Activated CD4-positive, alpha-beta T cell treated with anti-CD3 and anti-CD28 coated beads, Interleukin-2, Interleukin-6, amounts not matched to agents 100 ng/mL and 50 ng/mL, durations not matched to agents 16 hours and 8 hours (primary cell): ENCODE results near the gene ITGB2.

Experiments
- DNase-seq: peaks from one replicate; pipeline ENCODE4 v3.0.0-alpha.2; 2020

The ITGB2 gene

DNA sequence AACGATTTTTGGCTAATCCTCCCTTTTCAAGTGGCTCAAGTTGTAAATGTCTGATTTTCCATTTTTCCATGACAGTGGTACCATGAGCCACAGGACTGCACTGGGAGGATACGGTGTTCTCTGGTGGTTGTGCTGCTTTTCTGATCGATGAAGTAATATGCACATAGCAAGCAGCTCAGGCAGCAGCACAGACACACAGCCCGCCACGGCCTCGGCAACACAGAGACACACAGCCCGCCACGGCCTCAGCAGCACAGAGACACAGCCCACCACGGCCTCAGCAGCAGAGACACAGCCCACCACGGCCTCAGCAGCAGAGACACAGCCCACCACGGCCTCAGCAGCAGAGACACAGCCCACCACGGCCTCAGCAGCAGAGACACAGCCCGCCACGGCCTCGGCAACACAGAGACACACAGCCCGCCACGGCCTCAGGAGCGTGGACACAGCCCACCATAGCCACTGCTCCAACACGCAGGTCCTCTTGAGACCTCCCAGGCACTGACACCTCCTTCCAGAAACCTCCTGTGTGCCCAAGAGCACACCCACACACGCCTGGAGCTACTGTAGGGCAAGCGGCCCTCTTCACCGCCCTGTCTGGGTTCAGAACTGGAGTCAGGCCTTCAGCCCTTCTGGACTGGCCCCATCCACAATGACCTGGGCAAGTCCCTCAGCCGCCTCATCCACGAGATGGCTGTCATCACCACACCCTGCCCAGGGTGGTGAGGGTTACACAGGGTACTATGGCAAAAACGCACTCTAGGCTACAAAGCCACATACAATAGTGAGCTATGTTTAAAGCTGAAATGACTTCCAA is 57.6 kb downstream of the ITGB2 start:
- DNase-seq, result no peak

DNA sequence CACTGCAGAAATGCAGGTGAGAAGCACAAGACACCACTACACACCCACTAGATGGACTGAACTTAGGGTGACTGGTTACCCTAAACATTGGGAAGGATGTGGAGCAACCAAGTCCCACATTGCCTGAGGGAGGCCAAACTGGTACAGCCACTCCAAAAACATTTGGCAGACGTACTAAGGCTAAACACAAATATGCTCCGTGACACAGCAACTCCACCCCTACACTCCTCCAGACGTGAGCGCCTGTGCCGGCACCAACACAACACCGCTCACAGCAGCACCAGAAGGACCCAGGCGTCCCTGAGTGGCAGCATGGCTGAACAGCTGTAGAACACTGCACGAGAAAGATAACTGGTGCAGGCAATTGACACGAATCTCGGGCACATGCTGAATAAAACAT is 61.9 kb downstream of the ITGB2 start:
- DNase-seq, result no peak

GRCh38 chr21:44858291-44858690 is 62.4 kb downstream of the ITGB2 start:
- DNase-seq, result no peak

DNA sequence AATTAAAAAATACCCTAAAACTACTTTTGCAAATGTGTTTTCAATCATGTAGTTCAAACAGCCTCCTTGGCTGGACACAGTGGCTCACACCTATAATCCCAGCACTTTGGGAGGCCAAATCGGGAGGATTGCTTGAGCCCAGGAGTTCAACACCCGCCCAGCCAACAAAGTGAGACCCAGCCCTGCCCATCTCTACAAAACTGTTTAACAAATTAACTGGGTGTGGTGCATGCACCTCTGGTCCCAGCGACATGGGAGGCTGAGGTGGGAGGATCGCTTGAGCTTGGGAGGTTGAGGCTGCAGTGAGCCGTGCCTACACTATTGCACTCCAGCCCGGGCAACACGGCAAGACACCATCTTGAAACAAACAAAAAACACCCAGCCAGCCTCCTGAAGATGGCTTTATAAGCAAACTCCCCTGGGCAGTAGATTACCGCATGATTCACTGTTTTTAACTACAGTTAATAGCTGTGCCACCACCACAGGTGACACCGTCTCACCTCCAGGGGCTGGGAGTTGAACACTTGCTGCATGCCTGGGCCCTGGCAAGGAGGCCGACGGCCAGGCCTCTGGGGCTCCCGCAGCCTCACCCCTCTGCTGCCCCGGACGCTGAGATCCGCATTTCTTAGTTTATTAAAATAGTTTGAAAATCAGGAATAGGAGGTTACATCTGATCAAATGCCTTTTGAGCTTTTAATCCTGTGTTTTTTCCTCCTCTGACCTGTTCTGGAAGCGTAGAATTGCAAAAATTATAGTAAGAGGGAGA is 63.4 kb downstream of the ITGB2 start:
- DNase-seq, result no peak

DNA sequence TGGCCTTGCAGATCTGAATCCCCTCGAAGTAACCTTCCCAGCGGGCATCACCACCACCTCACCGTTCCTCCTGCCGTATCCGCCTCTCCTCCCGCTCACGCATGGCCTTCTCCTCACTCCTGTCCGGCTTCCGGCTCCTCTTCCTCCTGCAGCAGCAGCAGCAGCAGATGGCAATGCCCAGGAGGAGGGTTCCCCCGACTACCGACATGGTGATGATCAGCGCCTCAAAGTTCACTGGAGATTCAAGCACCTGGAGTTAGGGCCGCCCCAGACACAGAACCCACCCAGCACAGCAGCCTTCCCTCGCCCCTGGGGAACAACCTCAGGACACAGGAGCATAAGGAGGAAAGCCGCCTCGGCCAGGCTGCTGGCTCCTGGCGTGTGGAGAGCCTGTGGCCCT is 64.6 kb downstream of the ITGB2 start:
- DNase-seq, result no peak

DNA sequence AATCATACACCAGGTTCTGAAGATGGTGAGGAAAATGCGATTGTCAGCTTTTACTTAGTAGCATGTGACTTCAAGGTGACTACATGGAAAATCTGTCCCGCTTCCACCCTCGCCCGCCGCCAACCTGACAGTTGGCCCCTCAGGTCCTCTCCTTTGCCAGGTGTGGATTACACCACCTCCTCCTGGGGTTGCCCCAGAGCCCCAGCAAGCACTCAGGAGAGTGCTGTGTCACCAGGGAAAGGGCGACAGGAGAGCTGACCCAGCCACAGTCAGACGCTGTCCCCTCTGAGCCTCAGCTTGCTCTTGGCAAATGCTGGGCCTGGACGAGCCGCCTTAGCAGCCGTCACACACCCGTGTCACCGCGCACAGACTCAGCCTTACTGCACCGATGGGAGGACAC is 65.1 kb downstream of the ITGB2 start:
- DNase-seq, result no peak

- DNase-seq, result no peak
Measured at GRCh38 chr21:44854664-44855446, 65.8 kb downstream of the ITGB2 start.

GRCh38 chr21:44854391-44854663 is 66.4 kb downstream of the ITGB2 start:
- DNase-seq, result no peak

GRCh38 chr21:44853601-44854390 is 66.9 kb downstream of the ITGB2 start:
- no peak for DNase-seq

DNA sequence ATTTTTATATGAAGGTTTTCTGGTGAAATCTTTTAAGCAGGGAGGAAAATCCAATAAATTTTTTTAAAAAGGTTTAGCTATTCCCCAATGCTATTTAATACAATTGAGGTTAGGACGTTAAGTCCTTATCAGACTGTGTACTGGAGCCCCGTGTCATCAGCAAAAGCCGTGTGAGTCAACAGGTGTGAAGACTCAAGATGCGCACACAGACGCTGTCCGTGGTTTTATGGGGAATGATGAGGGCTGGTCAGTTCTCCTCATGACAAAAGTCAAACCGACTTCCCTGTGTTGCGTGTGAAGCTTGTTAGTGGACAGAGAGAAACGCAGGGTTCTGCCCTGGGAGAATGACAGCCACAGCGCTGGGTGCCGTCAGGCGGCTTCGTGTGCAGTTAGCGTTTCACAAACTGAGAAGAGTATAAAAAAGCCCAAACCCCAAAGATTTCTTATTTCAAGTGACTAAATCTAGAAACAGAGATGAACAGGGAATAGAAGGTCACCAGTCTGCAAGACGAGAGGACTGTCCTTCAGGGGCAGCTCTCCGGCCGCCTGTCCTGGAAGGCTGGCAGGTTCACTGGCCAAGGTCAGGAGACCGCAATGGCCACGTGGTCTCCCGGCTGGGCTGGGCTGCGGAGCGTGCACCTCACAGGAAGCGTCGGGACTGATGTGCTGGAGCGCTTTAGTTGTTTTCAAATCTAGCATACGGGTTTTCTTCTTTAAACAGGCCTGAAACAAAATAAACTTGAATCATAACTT is 69.6 kb downstream of the ITGB2 start:
- DNase-seq, result no peak

DNA sequence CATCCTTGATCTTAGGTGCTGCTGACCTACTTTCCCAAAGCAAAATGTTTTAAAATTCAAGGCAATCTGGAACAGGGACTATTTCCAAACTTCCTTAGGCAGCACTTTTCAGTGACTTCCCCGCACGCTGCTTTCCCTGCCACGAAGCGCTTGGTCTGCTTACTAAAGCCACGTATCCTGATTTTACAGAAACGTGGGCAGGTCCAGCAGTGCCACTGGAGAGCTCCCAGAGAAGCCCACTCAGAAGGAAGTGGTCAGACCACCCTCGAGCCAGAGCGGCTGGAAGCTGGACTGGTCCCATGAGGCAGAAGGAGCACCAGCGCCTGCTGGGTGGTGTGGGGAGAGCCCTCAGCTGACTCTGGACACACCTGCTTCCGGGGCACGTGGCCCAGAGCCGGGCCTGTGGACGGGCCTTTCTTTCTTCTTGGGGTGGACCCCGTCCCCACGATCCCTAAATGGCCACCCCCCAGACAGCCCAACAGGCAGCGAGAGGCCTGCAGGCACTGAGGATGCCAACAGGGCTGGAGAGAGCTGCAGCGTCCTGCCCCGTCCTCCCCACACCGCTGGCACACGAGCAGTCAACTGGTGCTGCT is 70.4 kb downstream of the ITGB2 start:
- DNase-seq, result no peak

- no peak for DNase-seq
Measured at GRCh38 chr21:44849616-44850130, 71.0 kb downstream of the ITGB2 start.

GRCh38 chr21:44848821-44849521 is 71.7 kb downstream of the ITGB2 start:
- DNase-seq, result no peak

- DNase-seq, result no peak
Measured at GRCh38 chr21:44847261-44848056, 73.2 kb downstream of the ITGB2 start.

DNA sequence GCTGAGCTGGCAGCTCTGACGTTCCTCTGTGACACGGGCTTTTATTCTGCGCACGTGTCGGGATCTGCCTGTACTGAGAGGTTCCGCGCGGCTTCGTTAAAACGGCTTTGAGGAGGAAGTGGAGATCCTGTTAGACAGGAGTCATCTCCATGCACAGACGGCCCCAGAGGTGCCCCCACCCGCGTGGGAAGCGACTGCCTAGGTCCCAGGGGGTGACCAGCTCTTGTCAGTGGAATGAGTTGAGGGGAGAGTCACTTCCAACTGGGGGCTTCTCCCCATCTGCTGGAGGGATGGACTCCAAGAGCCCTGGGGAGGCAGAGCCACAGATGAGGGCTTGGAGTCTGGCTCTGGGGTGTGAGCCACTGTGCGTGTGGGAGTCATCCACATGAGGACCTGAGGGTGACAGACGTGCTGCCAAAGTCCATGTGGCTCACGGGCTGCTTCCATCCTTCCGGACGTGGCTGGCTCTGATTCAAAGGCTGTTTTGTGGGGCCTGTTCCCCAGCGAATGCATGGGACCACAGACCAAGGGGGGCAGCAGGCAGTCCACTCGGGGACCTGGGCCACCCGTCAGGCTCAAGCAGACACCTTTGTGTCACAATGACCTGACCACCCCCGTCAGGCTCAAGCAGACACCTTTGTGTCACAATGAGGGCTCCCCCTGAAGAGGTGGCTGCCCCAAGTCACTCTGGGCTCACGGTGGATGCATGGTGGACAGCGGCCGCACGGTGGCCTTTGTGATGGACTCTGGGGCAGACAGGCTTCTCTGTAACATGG is 74.0 kb downstream of the ITGB2 start:
- peak; percentile 46 for DNase-seq

DNA sequence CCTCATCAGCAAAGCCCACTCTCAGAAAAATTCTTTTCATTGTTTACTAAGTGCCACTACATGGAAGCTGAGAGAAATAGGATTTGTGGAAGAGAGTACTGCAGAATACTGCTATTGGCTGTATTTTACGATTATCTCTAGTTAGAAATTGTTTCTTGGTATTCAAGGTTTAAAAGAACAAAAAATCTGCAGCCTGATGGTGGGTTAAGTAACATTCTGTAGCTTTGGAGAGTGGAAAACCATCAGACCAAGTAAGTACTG is 74.5 kb downstream of the ITGB2 start:
- DNase-seq, result no peak

- DNase-seq, result peak; percentile 65
Measured at GRCh38 chr21:44845418-44846223, 75.1 kb downstream of the ITGB2 start.

- DNase-seq, result no peak
Measured at GRCh38 chr21:44844256-44844655, 76.4 kb downstream of the ITGB2 start.
